Activated CD4-positive, alpha-beta T cell treated with anti-CD3 and anti-CD28 coated beads, Interleukin-2, amount 50 U/mL, for 1 hour (primary cell): ENCODE measurements around the gene CD247.

ENCODE experiments used
- DNase-seq: peaks from one replicate; pipeline ENCODE4 v3.0.0-alpha.2; 2020

The CD247 gene

DNA sequence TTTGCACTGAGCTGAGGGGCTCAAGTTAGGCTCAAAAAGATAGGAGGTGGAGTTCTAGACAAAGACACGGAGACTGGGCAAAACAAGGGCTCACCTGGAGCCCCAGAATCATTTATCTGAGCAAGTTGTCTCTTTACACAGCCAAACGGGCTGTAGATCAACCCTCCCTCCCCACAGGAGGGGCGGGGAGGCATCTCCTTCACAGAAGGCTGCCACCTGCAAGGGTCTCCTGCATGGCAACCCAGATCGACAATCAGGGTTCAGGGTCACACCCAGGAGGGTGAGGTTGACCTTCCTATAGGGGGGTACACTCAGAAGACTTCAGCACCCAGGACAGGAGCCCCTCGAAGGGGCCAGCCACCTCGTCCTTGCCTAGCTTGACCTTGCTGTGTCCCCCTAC is 84.0 kb downstream of the CD247 start:
- DNase-seq = no peak

DNA sequence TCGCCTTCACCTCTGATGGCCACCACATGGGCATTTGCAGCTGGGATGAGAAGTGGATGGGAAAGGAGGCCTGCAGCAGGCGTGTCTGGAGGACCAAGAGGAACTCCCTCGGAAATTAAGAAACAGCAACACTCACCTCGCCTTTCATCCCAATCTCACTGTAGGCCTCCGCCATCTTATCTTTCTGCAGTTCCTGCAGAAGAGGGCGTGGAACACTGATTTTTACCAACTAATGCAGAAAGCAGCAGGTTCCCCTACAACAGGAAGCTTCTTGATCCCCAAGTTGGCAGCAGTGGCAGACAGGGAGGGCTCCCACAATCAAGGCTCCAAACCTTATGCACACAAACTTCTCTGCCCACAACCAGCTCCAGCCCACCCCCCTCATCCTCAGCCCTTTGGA is 84.4 kb downstream of the CD247 start:
- no peak for DNase-seq

DNA sequence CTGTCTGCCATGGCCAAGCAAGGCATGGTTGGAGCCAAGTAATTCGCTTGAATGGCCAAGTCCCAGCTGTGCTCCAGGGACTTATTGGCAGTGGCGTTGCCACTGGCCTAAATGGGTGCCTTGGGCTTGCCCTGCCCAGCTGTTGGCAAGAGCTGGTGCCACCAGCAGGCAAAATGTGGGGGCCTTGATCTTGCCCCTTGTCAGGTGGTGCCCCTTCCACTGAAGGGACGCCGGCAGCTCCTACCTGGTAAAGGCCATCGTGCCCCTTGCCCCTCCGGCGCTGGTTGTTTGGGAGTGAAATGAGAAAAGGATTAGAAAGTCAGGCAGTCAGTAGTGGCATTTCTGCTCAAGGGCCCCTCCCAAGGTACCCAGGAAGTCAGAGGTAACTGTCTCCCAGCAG is 85.5 kb downstream of the CD247 start:
- no peak for DNase-seq

DNA sequence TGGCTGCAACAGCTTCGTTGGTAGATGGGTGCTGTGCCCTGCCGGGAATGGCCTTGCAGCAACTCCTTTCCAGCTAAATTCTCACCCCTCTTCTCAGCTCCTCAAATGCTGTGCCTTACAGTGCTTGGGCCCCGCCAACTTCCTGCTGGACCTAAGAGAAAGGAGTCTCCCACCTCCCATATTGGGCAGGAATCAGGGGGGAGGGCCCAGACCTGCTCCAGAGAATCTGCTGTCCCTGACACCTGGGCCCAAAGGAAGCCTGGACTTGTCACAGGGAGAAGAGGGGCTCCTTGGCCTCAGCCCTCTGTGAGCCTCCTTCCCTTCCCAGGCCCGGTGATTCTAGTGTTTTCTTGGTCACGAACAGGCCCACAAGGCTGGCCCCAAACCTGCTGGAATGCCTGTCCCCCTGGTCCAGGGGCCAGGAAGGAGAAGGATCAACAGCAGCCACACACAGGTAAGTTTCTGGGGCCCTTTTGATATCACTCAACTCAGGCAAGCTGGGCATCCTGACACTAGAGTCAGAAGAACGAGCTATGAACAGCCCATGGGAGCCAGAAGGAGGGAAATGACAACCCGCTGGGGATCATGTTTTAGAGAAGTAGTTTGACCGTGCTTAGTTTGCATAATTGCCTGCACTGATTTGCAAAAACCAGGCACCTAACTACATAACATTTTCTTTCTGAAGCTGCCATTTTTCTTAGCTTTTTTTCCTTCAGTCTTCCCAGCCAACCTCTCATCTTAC is 86.2 kb downstream of the CD247 start:
- DNase-seq = no peak

DNA sequence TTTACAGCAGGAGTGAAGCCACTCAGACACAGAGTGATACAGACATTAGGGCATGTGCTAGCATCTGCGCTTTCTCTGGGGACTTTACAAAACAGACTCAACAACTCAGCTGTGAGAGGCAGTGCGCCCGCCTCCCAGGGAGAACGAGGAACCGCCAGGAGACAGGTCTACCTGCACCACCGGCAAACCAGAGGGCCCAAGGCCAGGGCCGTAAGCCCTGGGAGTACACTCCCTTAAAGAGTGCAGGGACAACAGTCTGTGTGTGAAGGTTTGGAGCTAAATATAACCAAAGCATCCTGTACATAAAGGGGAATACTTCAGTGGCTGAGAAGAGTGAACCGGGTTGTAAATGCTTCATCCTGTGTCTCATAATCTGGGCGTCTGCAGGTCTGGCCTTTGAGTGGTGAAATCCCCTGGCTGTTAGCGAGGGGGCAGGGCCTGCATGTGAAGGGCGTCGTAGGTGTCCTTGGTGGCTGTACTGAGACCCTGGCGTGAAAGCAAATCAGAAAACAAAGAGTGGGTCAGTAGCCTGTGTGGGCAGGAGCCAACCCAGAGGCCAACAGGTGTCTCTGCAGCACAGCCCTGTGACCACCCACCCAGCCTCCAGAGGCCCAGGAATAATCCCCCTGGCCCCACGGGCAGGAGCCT is 86.9 kb downstream of the CD247 start:
- DNase-seq = no peak

DNA sequence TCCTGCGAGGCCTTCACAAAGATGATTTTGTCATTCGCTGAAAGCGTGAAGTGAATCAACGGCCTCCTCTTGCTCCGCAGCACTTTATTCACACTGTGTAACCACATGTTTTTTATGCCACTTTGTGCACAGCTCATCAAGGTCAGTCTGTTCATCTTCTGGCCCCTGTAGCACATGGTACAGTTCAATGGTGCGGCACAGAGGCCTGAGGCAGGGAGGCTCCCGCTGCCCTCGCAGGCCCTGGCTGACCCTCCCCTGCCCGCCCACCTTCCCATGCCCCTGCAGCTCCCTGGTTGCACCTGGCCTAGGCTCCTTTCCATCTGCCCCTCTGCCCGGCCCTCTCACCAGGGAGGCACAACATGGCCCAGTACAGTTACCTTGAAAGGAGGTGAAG is 87.5 kb downstream of the CD247 start:
- no peak for DNase-seq

DNA sequence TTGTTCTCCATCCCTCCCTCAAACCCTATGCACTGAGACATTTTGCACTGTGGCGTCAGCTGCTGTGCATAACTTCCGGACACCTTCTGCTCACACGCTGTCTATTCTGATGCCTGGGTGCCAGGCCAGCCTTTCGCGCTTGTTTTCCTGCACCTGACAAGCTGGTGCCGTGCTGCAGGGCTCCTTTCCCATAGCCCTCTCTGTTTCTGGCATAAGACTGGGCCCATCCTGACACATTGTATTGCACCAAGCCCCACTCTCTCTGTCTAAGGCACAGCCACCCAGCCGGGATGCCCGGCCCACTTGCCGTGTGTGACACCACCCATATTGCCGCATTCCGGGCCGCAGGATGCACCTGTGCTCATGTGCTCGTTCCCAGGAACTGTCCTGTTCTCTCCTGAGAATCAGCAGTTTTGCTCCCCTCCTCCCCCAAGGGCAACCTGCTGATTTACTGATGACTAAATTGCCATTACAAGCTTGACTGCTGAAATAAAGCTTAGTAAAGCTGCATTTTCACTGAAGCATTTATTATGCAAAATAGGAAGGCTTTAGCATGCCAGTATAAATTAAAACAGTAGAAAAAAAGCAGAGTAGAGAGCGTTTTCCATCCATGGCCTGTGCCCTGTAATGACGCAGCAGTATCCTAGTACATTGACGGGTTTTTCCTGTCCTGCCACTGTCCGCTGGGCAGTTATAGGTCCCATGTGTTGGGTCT is 88.0 kb downstream of the CD247 start:
- DNase-seq = no peak

DNA sequence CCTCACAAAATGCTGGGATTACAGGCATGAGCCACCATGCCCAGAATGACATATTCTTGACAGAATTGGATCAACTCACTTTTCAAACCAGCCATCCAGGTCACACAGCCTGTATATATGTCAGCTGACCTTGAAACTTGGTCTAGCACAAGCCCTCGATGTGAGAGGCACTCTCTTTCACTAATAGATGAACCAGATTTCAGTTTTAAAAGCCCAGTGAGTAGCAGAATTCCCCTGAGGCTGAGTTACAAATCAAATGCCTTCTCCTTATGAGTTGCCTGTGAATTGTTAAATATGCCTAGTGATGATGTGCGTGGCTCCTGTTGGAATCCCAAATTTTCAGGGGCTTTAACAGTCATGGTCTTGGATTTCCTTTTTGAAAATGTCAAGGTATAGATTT is 88.7 kb downstream of the CD247 start:
- DNase-seq = no peak

DNA sequence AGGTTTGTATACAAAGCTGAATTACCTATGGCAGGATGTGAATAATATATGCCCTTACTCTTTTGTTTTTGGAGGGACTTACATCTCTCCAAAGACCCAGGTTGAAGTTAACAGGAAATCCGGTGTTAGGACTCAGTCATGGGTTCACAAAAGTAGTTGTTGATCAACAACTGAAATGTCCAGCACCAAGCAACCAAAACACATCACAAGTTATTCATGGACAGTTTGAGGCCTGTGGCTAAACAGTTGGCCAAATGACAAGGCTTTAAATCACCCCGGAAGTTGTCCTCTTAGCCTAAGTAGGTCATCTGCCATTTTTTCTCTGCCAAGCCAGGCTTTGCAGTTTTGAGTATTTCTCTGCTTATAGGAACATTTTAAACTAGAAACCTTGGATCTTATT is 89.9 kb downstream of the CD247 start:
- DNase-seq = no peak

DNA sequence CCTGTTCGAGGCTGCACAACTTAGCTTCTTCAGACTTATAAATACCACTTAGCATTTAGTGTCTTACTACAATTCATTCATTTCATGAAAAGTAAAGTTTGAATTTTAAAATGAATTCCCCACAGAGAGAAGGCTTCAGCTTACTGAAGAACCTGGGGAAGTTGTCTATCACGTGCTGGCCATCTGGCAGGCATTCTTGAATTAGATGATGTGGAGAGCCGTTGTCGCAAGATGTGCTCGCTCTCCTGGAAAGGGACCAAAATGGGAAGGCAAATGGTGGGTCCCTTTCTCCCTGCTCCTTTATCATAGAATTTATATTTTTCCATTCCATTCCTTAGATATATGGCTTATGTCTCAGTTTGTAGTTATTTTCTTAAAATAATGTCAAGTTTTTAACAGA is 90.5 kb downstream of the CD247 start:
- DNase-seq = no peak

DNA sequence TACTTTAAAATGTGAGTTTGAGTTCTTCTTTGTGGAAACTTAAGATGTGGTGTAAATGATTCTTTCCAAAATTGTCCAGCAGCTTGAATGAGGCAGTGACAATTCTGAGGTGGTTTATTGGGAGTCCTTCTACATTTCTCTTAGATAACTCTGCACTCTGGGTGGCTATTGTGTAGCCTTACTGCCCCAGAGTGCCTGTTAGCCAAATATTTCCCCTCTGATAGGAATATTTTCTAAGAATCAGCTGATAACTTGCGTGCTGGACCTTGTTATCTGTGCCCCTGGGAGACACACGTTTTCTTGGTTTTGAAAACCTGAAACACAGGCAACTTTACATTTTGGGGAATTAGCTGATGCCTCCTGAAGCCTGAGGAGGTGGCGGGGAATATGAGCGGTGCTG is 91.6 kb downstream of the CD247 start:
- DNase-seq = no peak

DNA sequence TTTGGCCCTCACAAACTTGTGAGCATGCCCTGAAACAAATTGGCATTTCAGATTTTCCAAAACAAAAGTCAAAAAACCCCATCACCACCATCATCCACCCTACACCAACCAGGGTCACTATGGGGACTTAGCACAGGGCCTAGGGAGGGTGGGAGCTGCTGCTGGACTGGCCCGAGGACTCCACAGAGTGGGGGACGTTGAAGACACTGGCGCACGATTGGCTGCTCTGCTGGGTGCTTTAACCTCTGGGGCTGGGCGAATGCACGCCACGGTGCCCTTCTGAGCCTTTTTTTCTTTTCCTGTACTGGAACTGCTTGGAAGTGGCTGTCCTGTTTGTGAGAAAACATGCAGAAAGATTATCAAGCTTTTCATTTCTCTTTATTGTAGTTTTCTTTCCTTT is 92.8 kb downstream of the CD247 start:
- no peak for DNase-seq

DNA sequence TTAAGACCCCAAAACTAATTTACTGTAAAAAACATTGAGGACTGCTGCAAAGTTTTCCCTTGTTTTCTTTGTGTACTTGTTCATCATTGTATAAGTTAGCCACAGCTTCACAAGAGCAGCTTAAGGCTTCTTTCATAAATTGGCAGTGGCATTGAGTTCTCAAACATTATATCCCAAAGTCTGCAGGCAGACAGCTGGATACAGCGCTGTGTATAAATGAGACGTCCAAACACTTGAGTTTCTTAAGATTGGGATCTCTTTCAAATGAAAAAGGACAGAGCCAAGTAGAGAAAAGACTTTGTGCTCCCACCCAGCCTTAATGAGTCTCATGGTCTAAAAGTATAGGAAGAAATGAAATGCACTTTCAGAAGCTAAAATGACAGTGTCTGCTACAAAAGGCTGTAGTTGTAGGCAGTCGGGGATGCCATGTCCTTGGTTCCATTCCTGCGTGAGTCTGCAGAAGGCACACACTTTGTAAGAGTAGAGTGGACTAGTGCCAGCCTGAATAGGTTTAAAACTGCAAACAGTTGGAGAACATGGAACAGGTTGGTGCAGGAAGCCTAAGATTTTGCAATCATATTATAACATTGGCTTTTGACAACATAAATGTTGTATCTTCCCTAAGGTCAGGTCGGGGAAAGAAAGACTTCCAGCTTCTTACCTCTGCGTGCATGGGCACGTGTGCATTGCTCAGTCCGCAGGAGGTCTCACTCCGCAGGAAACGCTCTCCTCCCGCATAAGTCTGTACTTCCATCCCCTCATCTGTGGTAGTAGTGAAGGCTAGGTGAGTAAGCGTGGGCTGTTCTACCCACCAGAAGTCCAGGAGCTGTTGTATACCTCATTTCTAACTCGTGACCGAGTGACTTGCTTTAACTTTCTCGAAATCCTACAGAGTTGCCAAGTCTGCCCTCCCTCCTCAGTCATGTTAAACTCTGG is 94.4 kb downstream of the CD247 start:
- no peak for DNase-seq

DNA sequence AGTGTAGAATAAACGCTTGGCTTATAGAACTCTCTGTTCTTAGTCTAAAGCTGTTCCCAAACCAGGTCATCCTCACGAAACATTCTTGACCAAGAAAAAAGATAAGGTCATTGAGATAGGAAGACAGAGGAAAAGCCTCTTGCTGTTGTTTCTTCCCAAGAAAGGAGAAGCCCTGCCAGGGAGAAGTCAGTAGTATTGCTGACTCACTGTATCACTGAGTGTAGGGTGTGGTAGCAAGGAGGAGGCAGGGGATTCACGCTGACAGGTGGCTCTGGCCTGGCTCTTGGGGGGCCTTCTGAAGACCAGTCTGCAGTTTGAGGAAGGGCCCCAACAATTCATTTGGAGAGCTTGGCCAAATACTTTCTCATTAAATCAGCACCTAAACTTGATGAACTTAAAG is 97.8 kb downstream of the CD247 start:
- no peak for DNase-seq

DNA sequence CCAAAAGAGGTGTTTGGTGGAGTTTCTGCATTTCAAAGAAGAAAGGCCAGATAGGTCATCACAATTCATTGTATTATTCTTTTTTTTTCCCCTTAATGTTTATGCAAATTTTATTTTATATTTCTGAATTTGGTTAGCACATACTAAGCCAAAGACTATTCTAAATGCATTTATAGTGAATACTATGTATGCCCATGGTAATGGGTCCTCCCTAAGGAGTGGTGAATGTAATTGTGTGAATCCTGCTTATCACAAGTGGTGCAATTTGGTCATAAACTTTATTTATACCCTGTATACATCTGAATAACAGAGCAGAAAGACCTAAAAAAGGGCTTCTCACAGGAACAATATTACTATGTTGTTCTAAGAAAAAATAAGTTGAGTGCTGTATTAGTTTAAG is 99.1 kb downstream of the CD247 start:
- DNase-seq = no peak

DNA sequence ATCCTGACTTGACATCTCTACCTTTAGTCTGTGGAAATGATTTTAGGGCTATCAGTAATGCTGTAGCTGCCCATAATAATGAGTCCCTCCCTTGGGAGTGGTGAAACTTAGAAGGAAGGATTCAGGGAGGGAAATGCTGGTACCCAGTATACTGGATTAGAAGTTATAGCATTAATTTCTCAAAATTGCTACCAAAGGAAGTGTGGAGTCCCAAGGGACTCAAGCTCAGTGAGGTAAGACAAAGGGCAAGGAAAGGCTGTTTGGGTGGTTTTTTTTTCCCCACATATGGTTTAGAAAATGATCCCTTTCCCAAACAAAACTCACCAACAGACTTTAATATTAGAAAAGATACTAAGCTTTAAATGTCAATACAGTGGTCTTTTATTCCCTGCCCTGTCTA is 99.9 kb downstream of the CD247 start:
- DNase-seq = no peak

DNA sequence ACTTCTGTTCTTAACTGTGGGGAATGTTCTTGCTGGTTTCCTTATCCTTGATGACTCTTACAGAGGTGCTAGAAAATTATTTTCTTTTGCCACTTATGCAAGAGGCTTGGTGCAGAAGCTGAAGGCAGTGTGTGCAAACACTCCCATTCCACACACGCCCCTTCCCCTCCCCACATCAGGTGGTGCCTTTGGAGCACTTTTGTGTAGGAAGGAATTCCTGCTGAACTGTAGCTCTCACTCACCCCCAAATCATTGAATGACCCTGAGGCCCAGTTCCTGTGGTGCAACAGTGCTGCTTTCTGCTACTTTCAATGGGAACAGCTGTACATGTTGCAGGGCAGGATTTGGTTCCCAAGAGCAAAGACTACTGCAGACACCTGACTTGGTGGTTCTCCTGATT is 101.8 kb downstream of the CD247 start:
- no peak for DNase-seq

DNA sequence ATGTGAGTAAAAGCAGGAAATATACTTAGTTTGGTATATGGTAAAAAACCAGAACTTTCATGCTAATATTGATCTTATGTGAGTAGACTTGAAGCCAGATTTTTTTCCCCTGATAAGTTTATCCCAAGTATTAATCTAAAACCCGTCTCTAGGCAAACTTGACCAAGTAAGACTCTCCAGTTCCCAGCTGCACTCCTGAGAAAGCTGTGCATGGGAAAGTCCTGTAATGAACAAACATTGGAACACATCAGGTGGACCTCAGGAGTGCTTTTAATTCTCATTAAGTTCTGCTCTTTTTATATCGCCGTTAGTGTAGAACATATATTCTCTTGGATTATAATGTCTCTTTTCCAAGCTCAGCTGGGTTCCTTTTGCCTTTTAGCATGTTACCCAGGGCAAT is 105.0 kb downstream of the CD247 start:
- no peak for DNase-seq

DNA sequence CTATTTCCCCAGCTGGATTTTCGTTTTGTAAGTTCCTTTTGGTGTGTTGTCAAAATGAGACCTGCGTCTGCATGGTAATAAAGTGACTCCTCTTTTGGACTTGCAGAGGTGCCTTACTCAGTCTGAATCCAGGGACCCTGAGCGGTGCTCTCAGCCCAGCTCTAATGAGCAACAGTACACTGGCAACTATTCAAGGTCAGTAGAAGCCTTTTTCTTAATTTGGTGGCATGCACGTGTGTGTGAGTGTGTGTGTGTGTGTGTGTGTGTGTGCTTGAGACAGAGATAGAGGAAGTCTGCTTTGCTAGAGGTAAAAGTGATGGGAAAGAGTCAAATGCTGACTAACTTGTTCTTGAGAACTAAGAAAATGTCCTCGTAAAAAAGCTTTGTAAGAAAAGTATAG is 105.4 kb downstream of the CD247 start:
- no peak for DNase-seq

DNA sequence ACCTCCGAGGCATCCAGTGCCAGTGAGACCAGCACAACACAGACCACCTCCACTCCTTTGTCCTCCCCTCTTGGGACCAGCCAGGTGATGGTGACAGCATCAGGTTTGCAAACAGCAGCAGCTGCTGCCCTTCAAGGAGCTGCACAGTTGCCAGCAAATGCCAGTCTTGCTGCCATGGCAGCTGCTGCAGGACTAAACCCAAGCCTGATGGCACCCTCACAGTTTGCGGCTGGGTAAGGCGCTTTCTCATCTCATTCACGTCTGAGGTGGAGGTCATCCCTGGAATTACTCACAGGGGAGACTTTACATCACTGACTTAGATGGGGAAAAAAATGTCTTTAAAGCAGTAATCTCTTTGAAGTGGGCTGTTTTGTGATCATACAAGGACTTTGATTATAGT is 106.3 kb downstream of the CD247 start:
- DNase-seq = no peak

DNA sequence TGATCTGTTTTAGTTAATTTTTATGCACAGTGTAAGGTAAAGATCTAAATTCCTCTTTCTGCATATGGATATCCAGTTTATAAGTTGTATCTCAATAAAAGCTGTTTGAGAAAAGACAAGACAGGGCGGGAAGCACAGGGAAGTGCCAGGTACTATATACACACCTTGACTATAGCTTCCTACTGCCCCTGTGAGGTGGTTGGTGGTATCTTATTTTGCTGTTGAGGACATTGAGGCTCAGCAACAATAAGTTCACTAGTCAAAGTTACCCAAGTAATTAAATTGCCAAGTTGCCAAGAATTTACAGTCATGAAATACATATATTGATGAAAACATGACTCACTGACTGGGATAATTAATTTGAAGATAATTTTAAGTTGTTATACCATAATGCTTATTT is 109.1 kb downstream of the CD247 start:
- DNase-seq = no peak

DNA sequence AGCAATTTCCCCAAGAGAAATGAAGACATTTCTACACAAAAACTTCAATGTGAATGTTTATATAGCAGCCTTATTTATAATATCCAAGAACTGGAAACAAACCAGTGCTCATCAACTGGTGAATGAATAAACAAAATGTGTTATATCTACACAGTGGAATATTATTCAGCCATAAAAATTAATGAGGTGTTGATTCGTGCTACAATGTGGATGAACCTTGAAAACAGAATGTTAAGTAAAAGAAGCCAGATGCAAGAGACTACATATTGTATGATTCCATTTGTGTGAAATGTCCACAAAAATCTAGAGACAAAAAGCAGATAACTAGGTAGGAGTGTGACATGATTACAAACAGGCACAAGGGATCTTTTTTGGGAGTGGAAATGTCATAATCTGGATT is 110.0 kb downstream of the CD247 start:
- DNase-seq = no peak

DNA sequence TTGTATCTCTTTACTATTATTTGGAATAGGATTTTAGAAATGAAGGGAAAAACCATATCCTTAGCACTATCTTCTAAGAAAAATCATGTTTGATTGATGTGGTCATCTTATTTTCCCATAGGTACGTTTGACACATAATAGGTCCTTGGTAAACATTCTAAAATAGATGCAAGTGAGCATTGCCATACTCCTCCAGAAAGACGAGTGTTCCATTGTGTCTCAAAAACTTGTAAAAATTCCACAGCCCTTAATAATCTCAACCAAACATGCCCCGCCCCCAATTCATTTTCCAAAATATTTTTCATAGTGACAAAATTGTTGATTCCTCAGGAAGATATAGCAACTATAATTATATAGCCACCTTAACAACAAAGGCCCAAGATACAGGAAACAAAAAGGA is 113.4 kb downstream of the CD247 start:
- DNase-seq = no peak
